RWPE1 (cell line): Measurements from ENCODE around the gene DOCK4.

Experiments used
- CTCF ChIA-PET: fragments of 350-600 bp; sonication (Branson Sonifier 250); formaldehyde crosslinking; extraction: SDS; loops from one replicate; lab custom pipeline; 2021; lab: Yijun Ruan, JAX
- POLR2A ChIA-PET: fragments of 400-600 bp; formaldehyde crosslinking; extraction: SDS; loops from one replicate; lab custom pipeline; 2020; ENCODE audit warnings: antibody characterized with exemption; ENCODE audit not compliant: low non-redundant PET; lab: Yijun Ruan, JAX
- DNase-seq: peaks from one replicate; pipeline ENCODE4 v3.0.0; 2012; ENCODE audit warnings: low spot score
- H3K27ac ChIP-seq: fragments of 450-650 bp; 2 replicates; pipeline ENCODE4 v1.5.1; 2017
- TF ChIP-seq, protein P1 (sequence below): fragments of 450-650 bp; conservative IDR thresholded peaks from 2 replicates; pipeline ENCODE4 v1.5.1; 2017; ENCODE audit warnings: low read depth, mild to moderate bottlenecking

The DOCK4 gene

DNA sequence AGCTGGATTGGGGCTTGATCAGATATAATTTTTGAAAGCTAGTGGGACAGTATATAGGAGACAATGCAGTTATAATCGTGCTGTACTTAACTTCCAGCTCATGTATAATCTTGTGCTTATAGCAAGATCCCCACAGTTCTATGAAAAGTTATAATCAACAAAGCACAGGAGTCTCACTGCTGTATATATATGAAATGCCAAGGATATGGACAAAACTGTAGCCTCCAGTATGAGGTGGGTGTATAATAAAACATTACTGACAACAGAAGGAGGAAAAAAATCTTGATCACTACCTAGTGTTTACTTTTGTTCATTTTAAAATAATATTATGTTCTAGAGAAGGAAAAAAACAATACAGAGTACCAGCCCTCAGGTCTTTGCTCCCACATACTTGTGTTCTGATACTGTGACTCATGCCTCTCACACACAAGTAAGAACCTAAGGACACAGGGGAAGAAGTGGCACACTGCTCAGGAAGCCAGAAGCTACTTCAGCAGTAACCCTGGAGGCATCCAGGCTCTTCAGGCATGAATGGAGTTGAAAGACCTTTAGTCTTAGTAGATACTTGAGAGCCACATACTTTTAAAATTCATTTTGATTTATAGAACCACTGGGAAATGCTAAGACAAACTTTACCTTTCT lies 378.2 kb downstream of the DOCK4 start:
- ChIA-PET POLR2A (no interaction called here), CTCF (no interaction called here)
- no peak overlapping the region for H3K27ac ChIP-seq
- peak; percentile 28 for DNase-seq
- TF ChIP-seq, protein P1, sequence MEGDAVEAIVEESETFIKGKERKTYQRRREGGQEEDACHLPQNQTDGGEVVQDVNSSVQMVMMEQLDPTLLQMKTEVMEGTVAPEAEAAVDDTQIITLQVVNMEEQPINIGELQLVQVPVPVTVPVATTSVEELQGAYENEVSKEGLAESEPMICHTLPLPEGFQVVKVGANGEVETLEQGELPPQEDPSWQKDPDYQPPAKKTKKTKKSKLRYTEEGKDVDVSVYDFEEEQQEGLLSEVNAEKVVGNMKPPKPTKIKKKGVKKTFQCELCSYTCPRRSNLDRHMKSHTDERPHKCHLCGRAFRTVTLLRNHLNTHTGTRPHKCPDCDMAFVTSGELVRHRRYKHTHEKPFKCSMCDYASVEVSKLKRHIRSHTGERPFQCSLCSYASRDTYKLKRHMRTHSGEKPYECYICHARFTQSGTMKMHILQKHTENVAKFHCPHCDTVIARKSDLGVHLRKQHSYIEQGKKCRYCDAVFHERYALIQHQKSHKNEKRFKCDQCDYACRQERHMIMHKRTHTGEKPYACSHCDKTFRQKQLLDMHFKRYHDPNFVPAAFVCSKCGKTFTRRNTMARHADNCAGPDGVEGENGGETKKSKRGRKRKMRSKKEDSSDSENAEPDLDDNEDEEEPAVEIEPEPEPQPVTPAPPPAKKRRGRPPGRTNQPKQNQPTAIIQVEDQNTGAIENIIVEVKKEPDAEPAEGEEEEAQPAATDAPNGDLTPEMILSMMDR = no peak

DNA sequence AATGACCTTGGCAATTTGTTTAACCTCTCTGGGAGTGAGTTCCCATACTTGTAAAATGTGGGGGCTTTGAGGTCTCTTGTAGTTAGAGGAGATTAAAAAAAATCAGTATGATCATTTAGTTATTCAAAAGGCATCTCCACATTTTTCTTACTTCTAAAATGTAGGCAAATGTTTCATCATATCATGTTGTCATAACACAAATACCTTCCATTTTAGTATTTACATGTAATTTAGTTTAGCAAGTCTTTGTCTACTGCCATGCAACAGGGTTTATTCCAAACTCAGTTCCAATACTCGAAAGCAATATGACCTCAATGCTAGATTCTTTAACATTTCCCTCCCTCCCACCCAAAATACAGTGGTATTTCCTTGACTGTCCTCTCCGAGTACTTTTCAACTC lies 381.2 kb downstream of the DOCK4 start:
- no peak overlapping the region for H3K27ac ChIP-seq
- no peak for DNase-seq
- ChIA-PET POLR2A (no interaction called here), CTCF (no interaction called here)
- TF ChIP-seq, protein P1 = no peak

DNA sequence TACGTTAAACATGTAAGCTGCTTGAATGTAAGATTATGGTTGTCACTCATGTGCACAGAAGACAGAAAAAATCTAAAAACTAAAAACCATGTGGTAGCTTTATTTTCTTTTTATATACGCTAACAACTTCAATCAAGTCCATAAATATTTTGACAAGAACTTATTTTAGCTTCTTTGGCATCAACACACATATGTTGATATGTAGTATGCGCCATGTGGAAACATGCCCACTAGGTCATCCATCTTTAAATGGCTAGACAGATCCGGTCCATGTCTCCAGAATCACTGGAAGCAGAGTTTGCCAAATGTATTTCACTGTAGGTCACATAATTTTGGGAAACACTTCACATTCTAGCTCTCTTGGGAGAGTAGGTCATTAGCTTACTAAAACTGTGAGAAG lies 382.4 kb downstream of the DOCK4 start:
- ChIA-PET POLR2A (no interaction called here), CTCF (no interaction called here)
- no peak for DNase-seq
- TF ChIP-seq, protein P1 = no peak
- H3K27ac ChIP-seq = no peak overlapping the region

DNA sequence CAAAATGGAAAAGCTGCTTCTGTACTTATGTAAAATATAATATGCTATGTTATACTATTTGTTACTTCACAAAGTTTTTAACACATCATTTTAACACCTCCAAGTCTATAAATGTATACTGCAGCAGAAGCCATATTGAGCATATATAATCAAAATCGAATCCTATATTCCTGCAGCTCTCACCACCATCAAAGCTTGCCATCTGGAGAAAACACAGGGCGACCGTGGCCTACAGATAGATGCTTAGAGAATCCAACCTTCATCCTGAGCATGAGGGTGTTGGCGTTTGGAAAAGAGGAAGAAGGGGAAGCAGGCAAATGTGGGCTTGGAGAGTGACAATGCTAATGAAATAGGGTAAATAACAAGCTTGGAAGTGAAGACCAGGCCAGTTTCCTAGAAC lies 385.2 kb downstream of the DOCK4 start:
- TF ChIP-seq, protein P1 = no peak
- ChIA-PET POLR2A (no interaction called here), CTCF (interaction anchor here (0.6 kb wide), 1 partner anchor 1398 kb away, joined by 3 read pairs; no protein-coding TSS in a partner anchor)
- no peak overlapping the region for H3K27ac ChIP-seq
- no peak for DNase-seq

DNA sequence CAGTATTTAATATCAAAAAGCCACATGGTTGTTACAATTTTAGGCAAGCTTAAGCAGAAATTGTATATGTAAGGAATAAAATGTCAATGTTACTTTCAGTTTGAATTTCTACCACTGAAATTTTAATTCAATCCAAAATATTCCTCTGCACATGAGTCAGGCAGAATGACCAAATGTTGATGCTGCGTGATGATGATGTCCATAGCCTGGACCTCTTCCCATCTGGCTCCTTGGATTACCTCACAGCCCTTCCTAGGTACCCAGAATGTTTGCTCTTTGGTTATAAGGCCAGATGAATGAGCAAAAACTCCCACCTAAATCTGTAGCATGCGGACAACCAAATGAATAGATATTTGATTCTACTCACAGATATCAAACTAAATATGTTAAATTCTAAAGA lies 385.6 kb downstream of the DOCK4 start:
- CTCF ChIA-PET = interaction anchor here (0.6 kb wide), 1 partner anchor 1398 kb away, joined by 3 read pairs; no protein-coding TSS in a partner anchor
- no peak for DNase-seq
- H3K27ac ChIP-seq = no peak overlapping the region
- TF ChIP-seq, protein P1 = no peak
- POLR2A ChIA-PET = no interaction called here

DNA sequence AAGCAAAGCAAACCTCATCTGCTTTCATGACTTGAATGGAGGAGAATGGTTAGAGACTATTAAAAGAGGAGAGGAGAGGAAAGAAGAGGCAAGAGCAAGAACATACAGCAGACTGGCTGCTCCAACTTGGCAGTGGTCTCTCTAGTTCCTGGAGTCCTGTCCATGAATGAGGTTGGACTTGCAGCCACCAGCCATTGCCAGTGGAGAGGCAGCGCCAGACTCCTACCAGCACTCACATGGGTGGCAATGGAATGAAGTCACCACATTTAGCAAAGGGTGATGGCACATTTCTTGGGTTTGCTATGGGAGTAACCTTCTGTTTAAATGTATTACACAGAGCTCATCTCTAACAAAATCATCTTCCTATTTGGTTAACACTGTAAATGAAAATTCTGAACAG lies 386.1 kb downstream of the DOCK4 start:
- DNase-seq = no peak
- CTCF ChIA-PET = no interaction called here
- POLR2A ChIA-PET = no interaction called here
- TF ChIP-seq, protein P1 = no peak
- H3K27ac ChIP-seq = no peak overlapping the region
